Psoas muscle (tissue), 8 donors: ENCODE data around the gene SUSD5. TPM values are rescaled to one million over a fixed set of nuclear protein-coding genes. Genes with fewer than 3 reads are reported as not detected.

Experiments used
- ATAC-seq, 4 donors: fragments of 200-7000 bp; cut with Tn5 transposase; one replicate each; pipeline ENCODE4 v1.9.1; 2020; ENCODE audit warnings: moderate library complexity in 3 of 4, mild to moderate bottlenecking in 2 of 4
- DNase-seq, 2 donors: peaks; one replicate each; pipeline ENCODE4 v3.0.0-alpha.2; 2020
- H3K27ac ChIP-seq: fragments of 200-600 bp; one replicate; pipeline ENCODE4 v1.8.0; 2022
- H3K27me3 ChIP-seq, 3 donors: fragments of 200-600 bp in 1 of 3; one replicate each; pipeline versions ENCODE4 v1.6.1 to v1.8.0; 2013 to 2022; ENCODE audit warnings: low read length in 2 of 3, mild to moderate bottlenecking in 2 of 3, moderate library complexity in 1 of 3; ENCODE audit not compliant: insufficient read depth in 3 of 3
- H3K36me3 ChIP-seq, 2 donors: fragments of 200-600 bp in 1 of 2; one replicate each; pipeline versions ENCODE4 v1.6.1 to v1.8.0; 2013 to 2022; ENCODE audit warnings: low read depth in 1 of 2, mild to moderate bottlenecking in 1 of 2, moderate library complexity in 1 of 2; ENCODE audit not compliant: insufficient read depth in 1 of 2
- H3K4me1 ChIP-seq: fragments of 200-600 bp; one replicate; pipeline ENCODE4 v1.8.0; 2022
- H3K4me3 ChIP-seq: fragments of 200-600 bp; one replicate; pipeline ENCODE4 v1.8.0; 2022; ENCODE audit warnings: mild to moderate bottlenecking
- H3K9me3 ChIP-seq: fragments of 200-600 bp; one replicate; pipeline ENCODE4 v1.8.0; 2022
- WGBS, 3 donors: extraction: QIAGEN DNeasy Blood & Tissue Kit; methylation state at CpG; one replicate each; pipeline versions ENCODE4 v1.1.6 to v1.1.7; 2013; 5-methylcytosine and 5-hydroxymethylcytosine counted together
- intact Hi-C, 2 donors: fragments of 100-400 bp; cut with DNase I; formaldehyde crosslinking; loops; one replicate each; pipeline versions ENCODE4 v1.11.0 to v1.14.2; 2022
- polyA plus RNA-seq, 3 donors: library from polyadenylated mRNA; stranded (reverse); fragments of 200-250 nt; gene quantifications; one replicate each; pipeline ENCODE4 v1.2.3, GENCODE V29; 2013
- total RNA-seq, 4 donors: library from RNA; stranded (reverse); fragmentation: NEBNext Ultra II Directional in 2 of 4; extraction: Animal tissue kit (Norgen Biotek cat#: 25700) in 2 of 4; gene quantifications; one replicate each; pipeline versions ENCODE4 v1.2.1 to v1.2.4, GENCODE V29; 2021 to 2023
- TF ChIP-seq, protein P1 (sequence below): fragments of 200-600 bp; IDR thresholded peaks from one replicate; pipeline ENCODE4 v1.8.0; 2022; ENCODE audit warnings: antibody characterized with exemption
- donor health status: healthy with polysubstance abuse.
- donor health status: DM: no; HTN: no; CAD: no; lungs with moderate emphysema.
- donor health status: Bipolar disorder and iron deficiency.
- donor health status: healthy.
- donor health status: DM: yes; HTN: yes; CAD: no.
- donor health status: DM: no; HTN: no; CAD: no.
- donor health status: DM: no; HTN: no; CAD: no.
- donor health status: DM: yes; HTN: yes; CAD: no.

The SUSD5 gene
- total and polyA plus RNA-seq, 7 donors = 0.30 to 2.0 (median 0.71) TPM

DNA sequence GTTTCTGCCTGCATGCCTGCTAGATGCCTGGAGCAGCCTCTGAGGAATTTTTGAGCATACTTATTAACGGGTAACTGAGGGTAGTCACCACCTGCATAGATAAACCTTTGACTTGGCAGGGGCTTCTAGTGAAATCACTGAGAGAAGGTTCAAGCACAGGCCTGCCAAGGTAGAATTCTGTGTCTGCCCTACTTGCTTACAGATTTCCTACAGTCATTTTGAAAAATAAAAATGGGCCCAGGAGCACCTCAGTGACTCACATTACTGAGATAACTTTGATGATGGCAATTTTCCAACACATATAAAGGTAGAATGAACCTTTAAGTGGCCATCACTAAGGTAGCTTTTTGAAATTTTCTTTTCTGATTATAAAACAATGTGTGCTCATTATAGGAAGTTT lies 94.0 kb downstream of the SUSD5 start:
- WGBS, 3 donors = 68 to 76% (median 74%) methylated on average over 1 of the region's 1 CpG
- Histone ChIP-seq H3K9me3 (no peaks in the 10 kb centered on the region), H3K4me3 (no peak overlapping the region), H3K36me3 (peaks cover 0 to 82% of the 10 kb centered on the region in 2 donors), H3K27ac (no peak overlapping the region), H3K27me3 (no peaks in the 10 kb centered on the region), H3K4me1 (no peaks in the 10 kb centered on the region)
- intact Hi-C loops = no loop called here
- TF ChIP-seq, protein P1, sequence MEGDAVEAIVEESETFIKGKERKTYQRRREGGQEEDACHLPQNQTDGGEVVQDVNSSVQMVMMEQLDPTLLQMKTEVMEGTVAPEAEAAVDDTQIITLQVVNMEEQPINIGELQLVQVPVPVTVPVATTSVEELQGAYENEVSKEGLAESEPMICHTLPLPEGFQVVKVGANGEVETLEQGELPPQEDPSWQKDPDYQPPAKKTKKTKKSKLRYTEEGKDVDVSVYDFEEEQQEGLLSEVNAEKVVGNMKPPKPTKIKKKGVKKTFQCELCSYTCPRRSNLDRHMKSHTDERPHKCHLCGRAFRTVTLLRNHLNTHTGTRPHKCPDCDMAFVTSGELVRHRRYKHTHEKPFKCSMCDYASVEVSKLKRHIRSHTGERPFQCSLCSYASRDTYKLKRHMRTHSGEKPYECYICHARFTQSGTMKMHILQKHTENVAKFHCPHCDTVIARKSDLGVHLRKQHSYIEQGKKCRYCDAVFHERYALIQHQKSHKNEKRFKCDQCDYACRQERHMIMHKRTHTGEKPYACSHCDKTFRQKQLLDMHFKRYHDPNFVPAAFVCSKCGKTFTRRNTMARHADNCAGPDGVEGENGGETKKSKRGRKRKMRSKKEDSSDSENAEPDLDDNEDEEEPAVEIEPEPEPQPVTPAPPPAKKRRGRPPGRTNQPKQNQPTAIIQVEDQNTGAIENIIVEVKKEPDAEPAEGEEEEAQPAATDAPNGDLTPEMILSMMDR = no peak
- no peak for ATAC-seq
- DNase-seq = no peak

DNA sequence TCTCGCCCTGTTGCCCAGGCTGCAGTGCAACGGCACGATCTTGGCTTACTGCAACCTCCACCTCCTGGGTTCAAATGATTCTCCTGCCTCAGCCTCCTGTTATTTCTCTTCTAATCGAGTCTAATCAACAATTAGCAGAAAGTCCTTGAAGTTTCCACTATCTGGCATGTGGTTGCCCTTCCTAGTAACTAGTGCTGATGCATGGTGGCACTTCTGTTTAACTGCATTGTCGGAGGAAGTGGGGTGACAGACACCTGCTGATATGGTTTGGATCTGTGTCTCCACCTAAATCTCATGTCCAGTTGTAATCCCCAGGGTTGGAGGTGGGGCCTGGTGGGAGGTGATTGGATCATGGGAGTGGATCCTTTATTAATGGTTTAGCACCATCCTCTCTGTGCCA lies 95.6 kb downstream of the SUSD5 start:
- H3K4me3 ChIP-seq = no peak overlapping the region
- WGBS, 3 donors = 90 to 95% (median 94%) methylated on average over 5 of the region's 5 CpGs
- TF ChIP-seq, protein P1 = no peak
- no peak for DNase-seq
- ATAC-seq = no peak
- intact Hi-C loops = no loop called here
- H3K27me3 ChIP-seq = no peaks in the 10 kb centered on the region
- H3K27ac ChIP-seq = no peak overlapping the region
- peaks cover 0 to 75% of the 10 kb centered on the region in 2 donors for H3K36me3 ChIP-seq
- H3K4me1 ChIP-seq = no peaks in the 10 kb centered on the region
- H3K9me3 ChIP-seq = no peaks in the 10 kb centered on the region

DNA sequence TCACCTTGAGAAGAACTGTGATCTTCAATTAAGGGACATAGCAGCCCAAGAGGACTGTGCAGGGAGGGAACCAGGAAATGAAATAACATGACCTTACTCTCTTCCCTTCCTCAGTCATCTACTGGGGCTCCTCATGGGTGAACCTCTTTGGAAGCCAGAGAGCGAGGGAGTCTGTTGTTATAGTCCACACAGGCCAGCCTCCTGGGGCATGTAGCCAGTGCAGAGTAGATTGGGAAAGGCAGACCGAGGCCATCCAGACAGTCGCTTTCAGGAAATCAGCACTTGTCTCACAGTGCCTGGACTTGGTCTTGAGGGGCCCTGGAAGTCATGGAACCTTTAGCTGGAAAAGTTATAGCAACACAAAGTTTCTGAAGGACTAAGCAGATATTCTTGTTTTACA lies 98.7 kb downstream of the SUSD5 start:
- TF ChIP-seq, protein P1 = no peak
- DNase-seq = peak in 1 of 2 donors; percentile 17
- H3K4me3 ChIP-seq = no peak overlapping the region
- H3K4me1 ChIP-seq = peaks cover 2% of the 10 kb centered on the region
- no peaks in the 10 kb centered on the region for H3K27me3 ChIP-seq
- no peak for ATAC-seq
- peaks cover 0 to 45% of the 10 kb centered on the region in 2 donors for H3K36me3 ChIP-seq
- 58 to 86% (median 66%) methylated on average over 3 of the region's 3 CpGs for WGBS, 3 donors
- intact Hi-C loops = loop anchor here in 1 of 2 donors (10.0 kb wide), 1 partner anchor 315 kb away; no protein-coding TSS in a partner anchor
- no peaks in the 10 kb centered on the region for H3K9me3 ChIP-seq
- H3K27ac ChIP-seq = no peak overlapping the region

DNA sequence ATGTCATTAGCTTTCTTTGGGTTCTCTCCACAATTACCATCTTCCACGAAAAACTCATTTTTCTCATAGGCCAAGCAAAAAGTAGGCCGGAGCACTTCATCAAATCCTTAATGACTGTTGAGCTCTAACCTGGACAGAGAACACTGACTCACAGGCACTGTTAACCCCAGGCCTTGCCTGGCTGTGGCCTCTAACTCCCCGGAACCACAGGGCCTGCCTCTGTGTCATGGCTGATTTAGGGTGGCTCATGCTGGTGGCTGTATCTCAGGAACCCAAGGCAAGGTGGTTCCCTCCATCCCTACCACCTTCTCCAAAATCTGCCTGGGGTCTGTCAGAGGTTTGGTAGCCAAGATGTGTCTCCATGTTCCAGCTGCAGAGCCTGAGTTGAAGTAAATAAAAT lies 101.1 kb downstream of the SUSD5 start:
- TF ChIP-seq, protein P1 = no peak
- no peak for DNase-seq
- H3K4me3 ChIP-seq = no peak overlapping the region
- H3K36me3 ChIP-seq = peaks cover 0 to 23% of the 10 kb centered on the region in 2 donors
- 83 to 92% (median 83%) methylated on average over 3 of the region's 3 CpGs for WGBS, 3 donors
- intact Hi-C loops = loop anchor here in 1 of 2 donors (10.0 kb wide), 1 partner anchor 317 kb away; no protein-coding TSS in a partner anchor
- ATAC-seq = no peak
- H3K9me3 ChIP-seq = no peaks in the 10 kb centered on the region
- no peaks in the 10 kb centered on the region for H3K27me3 ChIP-seq
- H3K27ac ChIP-seq = no peak overlapping the region
- peaks cover 7% of the 10 kb centered on the region for H3K4me1 ChIP-seq
